GM23338 (cell line): ENCODE measurements around the gene ASCL2.

ENCODE experiments used
- CREB1 ChIP-seq: fragments of 250-450 bp; sonication (Bioruptor Pico); IDR thresholded peaks from 2 replicates; pipeline ENCODE4 v1.5.0; 2020; ENCODE audit warnings: low read depth, mild to moderate bottlenecking, moderate library complexity
- CTCF ChIP-seq, 2 experiments: fragments of 200-600 bp in 1 of 2; sonication (generic) in 1 of 2; conservative IDR thresholded peaks; 2 replicates each; pipeline versions ENCODE4 v1.5.1 to v1.6.1; 2016 to 2017; ENCODE audit warnings: antibody characterized with exemption in 2 of 2, low read depth in 2 of 2, mild to moderate bottlenecking in 2 of 2, moderate library complexity in 1 of 2
- EZH2 ChIP-seq: fragments of 200-600 bp; sonication (generic); IDR thresholded peaks from one replicate; pipeline ENCODE4 v1.8.0; 2017; ENCODE audit warnings: antibody characterized with exemption, mild to moderate bottlenecking, low read depth; ENCODE audit not compliant: unreplicated experiment
- EZH2phosphoT487 ChIP-seq: fragments of 200-600 bp; sonication (generic); IDR thresholded peaks from one replicate; pipeline ENCODE4 v1.8.1; 2018; ENCODE audit warnings: antibody characterized with exemption; ENCODE audit not compliant: unreplicated experiment
- JUNB ChIP-seq: IDR thresholded peaks from one replicate; pipeline ENCODE4 v1.6.1; 2016; ENCODE audit warnings: antibody characterized with exemption; ENCODE audit not compliant: unreplicated experiment
- NANOG ChIP-seq: IDR thresholded peaks from 2 replicates; pipeline ENCODE4 v1.6.1; 2016; ENCODE audit warnings: antibody characterized with exemption, borderline replicate concordance
- POLR2AphosphoS5 ChIP-seq: IDR thresholded peaks from 2 replicates; pipeline ENCODE4 v1.6.1; 2016; ENCODE audit warnings: antibody characterized with exemption, low read depth
- REST ChIP-seq: IDR thresholded peaks from one replicate; pipeline ENCODE4 v1.6.1; 2018; ENCODE audit warnings: antibody characterized with exemption; ENCODE audit not compliant: unreplicated experiment
- STAT1 ChIP-seq: IDR thresholded peaks from one replicate; pipeline ENCODE4 v1.6.1; 2016; ENCODE audit warnings: antibody characterized with exemption; ENCODE audit not compliant: unreplicated experiment
- TF ChIP-seq, protein P1 (sequence below): IDR thresholded peaks from 2 replicates; pipeline ENCODE4 v1.6.1; 2016; ENCODE audit warnings: antibody characterized with exemption

GRCh38 chr11:2317354-2318050, 47.1 kb upstream of the ASCL2 start:
- TF ChIP-seq CTCF (conservative IDR thresholded peaks at IDR 0.05; ENCODE audit: low read depth in 2 of 2) = peak in 1 of 2 experiments; percentile 28; a peak in 2 of 4 replicates
- no peak for TF ChIP-seq POLR2AphosphoS5
- TF ChIP-seq REST = no peak
- TF ChIP-seq EZH2 = no peak
- no peak for TF ChIP-seq JUNB
- TF ChIP-seq EZH2phosphoT487 = no peak
- TF ChIP-seq CREB1 = no peak
- TF ChIP-seq, protein P1, sequence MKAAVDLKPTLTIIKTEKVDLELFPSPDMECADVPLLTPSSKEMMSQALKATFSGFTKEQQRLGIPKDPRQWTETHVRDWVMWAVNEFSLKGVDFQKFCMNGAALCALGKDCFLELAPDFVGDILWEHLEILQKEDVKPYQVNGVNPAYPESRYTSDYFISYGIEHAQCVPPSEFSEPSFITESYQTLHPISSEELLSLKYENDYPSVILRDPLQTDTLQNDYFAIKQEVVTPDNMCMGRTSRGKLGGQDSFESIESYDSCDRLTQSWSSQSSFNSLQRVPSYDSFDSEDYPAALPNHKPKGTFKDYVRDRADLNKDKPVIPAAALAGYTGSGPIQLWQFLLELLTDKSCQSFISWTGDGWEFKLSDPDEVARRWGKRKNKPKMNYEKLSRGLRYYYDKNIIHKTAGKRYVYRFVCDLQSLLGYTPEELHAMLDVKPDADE = no peak
- TF ChIP-seq STAT1 = no peak
- TF ChIP-seq NANOG = no peak
